DOHH2 (cell line): ENCODE data around the gene CLCN7.

ENCODE experiments used
- H3F3A ChIP-seq: fragments of 200-600 bp; sonication (generic), shearing (Covaris generic); 2 replicates; pipeline ENCODE4 v1.6.0; 2016; ENCODE audit warnings: antibody characterized with exemption, mild to moderate bottlenecking; ENCODE audit not compliant: control insufficient read depth, insufficient read depth
- H3K27ac ChIP-seq: fragments of 200-600 bp; sonication (generic); 2 replicates; pipeline ENCODE4 v1.5.1; 2014; ENCODE audit warnings: low read depth, mild to moderate bottlenecking, low read length, moderate library complexity
- H3K27me3 ChIP-seq: fragments of 200-600 bp; sonication (generic); 2 replicates; pipeline ENCODE4 v1.6.1; 2014; ENCODE audit warnings: mild to moderate bottlenecking, low read length, mixed read lengths; ENCODE audit not compliant: control insufficient read depth
- H3K36me3 ChIP-seq: fragments of 200-600 bp; sonication (generic); 2 replicates; pipeline ENCODE4 v1.6.1; 2014; ENCODE audit warnings: mild to moderate bottlenecking, low read length, moderate library complexity, mixed read lengths; ENCODE audit not compliant: control insufficient read depth
- H3K4me1 ChIP-seq: fragments of 200-600 bp; sonication (generic); 2 replicates; pipeline ENCODE4 v1.6.1; 2014; ENCODE audit warnings: mild to moderate bottlenecking, low read length, mixed read lengths; ENCODE audit not compliant: control insufficient read depth
- H3K4me2 ChIP-seq: fragments of 200-600 bp; sonication (generic); 2 replicates; pipeline ENCODE4 v1.6.0; 2014; ENCODE audit warnings: mild to moderate bottlenecking, low read length, moderate library complexity
- H3K4me3 ChIP-seq: fragments of 200-600 bp; sonication (generic); 2 replicates; pipeline ENCODE4 v1.5.1; 2014; ENCODE audit warnings: mild to moderate bottlenecking, low read length, mixed read lengths
- H3K79me2 ChIP-seq: fragments of 200-600 bp; sonication (generic); 2 replicates; pipeline ENCODE4 v1.6.1; 2014; ENCODE audit warnings: mild to moderate bottlenecking, low read length, mixed read lengths; ENCODE audit not compliant: control insufficient read depth
- H3K9me2 ChIP-seq: fragments of 200-600 bp; sonication (generic); replicated peaks from 2 replicates; pipeline ENCODE4 v1.6.1; 2014; ENCODE audit warnings: mild to moderate bottlenecking, low read length, mixed read lengths; ENCODE audit not compliant: control insufficient read depth
- H3K9me3 ChIP-seq: fragments of 200-600 bp; sonication (generic); 2 replicates; pipeline ENCODE4 v1.6.1; 2014; ENCODE audit warnings: antibody characterized with exemption, low read length, mixed read lengths; ENCODE audit not compliant: control insufficient read depth, insufficient read depth
- H4K20me1 ChIP-seq: fragments of 200-600 bp; sonication (generic); 2 replicates; pipeline ENCODE4 v1.6.0; 2014; ENCODE audit warnings: low read depth, mild to moderate bottlenecking, antibody characterized with exemption, low read length, moderate library complexity; ENCODE audit not compliant: control insufficient read depth, insufficient read depth
- CTCF ChIP-seq: fragments of 200-600 bp; sonication (generic); IDR thresholded peaks from one replicate; pipeline ENCODE4 v1.5.1; 2014; ENCODE audit warnings: antibody characterized with exemption, mild to moderate bottlenecking, low read depth, low read length; ENCODE audit not compliant: poor library complexity, severe bottlenecking
- EZH2phosphoT487 ChIP-seq: fragments of 200-600 bp; sonication (generic); IDR thresholded peaks from 2 replicates; pipeline ENCODE4 v1.6.1; 2017; ENCODE audit warnings: borderline replicate concordance, mild to moderate bottlenecking, antibody characterized with exemption, low read length, moderate library complexity, mixed read lengths

Gene CLCN7

GRCh38 chr16:1501630-1502029 is 26.8 kb upstream of the CLCN7 start:
- TF ChIP-seq EZH2phosphoT487 (no peak), CTCF (no peak)
- H3K27ac ChIP-seq = no peak overlapping the region

GRCh38 chr16:1500465-1501150 is 25.8 kb upstream of the CLCN7 start:
- H3K9me2 ChIP-seq = no peaks in the 10 kb centered on the region
- no peaks in the 10 kb centered on the region for H4K20me1 ChIP-seq
- H3K27ac ChIP-seq = no peak overlapping the region
- no peaks in the 10 kb centered on the region for H3F3A ChIP-seq
- no peak overlapping the region for H3K4me2 ChIP-seq
- H3K79me2 ChIP-seq = peaks cover 20% of the 10 kb centered on the region
- no peaks in the 10 kb centered on the region for H3K27me3 ChIP-seq
- H3K4me1 ChIP-seq = no peaks in the 10 kb centered on the region
- H3K4me3 ChIP-seq = no peak overlapping the region
- peaks cover 74% of the 10 kb centered on the region for H3K36me3 ChIP-seq
- TF ChIP-seq CTCF = no peak
- no peak for TF ChIP-seq EZH2phosphoT487
- H3K9me3 ChIP-seq = no peaks in the 10 kb centered on the region

More at GRCh38 chr16:1501630-1502029, 26.8 kb upstream of the CLCN7 start:
- H3K4me2 ChIP-seq = no peak overlapping the region
- no peaks in the 10 kb centered on the region for H3K4me1 ChIP-seq
- no peak overlapping the region for H3K4me3 ChIP-seq
- no peaks in the 10 kb centered on the region for H3F3A ChIP-seq
- H3K9me3 ChIP-seq = no peaks in the 10 kb centered on the region
- H3K9me2 ChIP-seq = no peaks in the 10 kb centered on the region
- H3K27me3 ChIP-seq = no peaks in the 10 kb centered on the region
- H4K20me1 ChIP-seq = no peaks in the 10 kb centered on the region
- H3K36me3 ChIP-seq = peaks cover 64% of the 10 kb centered on the region
- peaks cover 9% of the 10 kb centered on the region for H3K79me2 ChIP-seq

- peaks cover 27% of the 10 kb centered on the region for H3K79me2 ChIP-seq
- no peak overlapping the region for H3K4me2 ChIP-seq
- TF ChIP-seq CTCF (no peak), EZH2phosphoT487 (no peak)
These were observed 25.1 kb upstream of the CLCN7 start for GRCh38 chr16:1499756-1500464.

More at GRCh38 chr16:1499756-1500464, 25.1 kb upstream of the CLCN7 start:
- Histone ChIP-seq H3K4me3 (no peak overlapping the region), H3K9me2 (no peaks in the 10 kb centered on the region), H3K27me3 (no peaks in the 10 kb centered on the region), H3K36me3 (peaks cover 80% of the 10 kb centered on the region), H4K20me1 (no peaks in the 10 kb centered on the region), H3K4me1 (peaks cover 1% of the 10 kb centered on the region), H3K27ac (no peak overlapping the region), H3K9me3 (no peaks in the 10 kb centered on the region), H3F3A (no peaks in the 10 kb centered on the region)
